Keratinocyte (primary cell): ENCODE measurements around the gene LAMA2. TPM values are rescaled to one million over a fixed set of nuclear protein-coding genes. Genes with fewer than 3 reads are reported as not detected.

Experiments used
- DNase-seq: peaks from one replicate; pipeline ENCODE4 v3.0.0-alpha.2; 2011; ENCODE audit warnings: low read depth, missing footprints, low spot score
- FAIRE-seq: peaks from 2 replicates; lab custom pipeline; 2011; peaks lifted over from hg19 to GRCh38; lab: Jason Lieb, UNC
- H2AFZ ChIP-seq: 2 replicates; pipeline ENCODE4 v1.6.0; 2012; ENCODE audit warnings: low read length, control low read depth, inconsistent platforms; ENCODE audit not compliant: control insufficient read depth
- H3K27ac ChIP-seq: 2 replicates; pipeline ENCODE4 v1.5.1; 2011; ENCODE audit warnings: low read length; ENCODE audit not compliant: control insufficient read depth, insufficient read depth
- H3K27me3 ChIP-seq: 3 replicates; pipeline ENCODE4 v1.6.0; 2011; ENCODE audit warnings: low read length; ENCODE audit not compliant: control insufficient read depth, insufficient read depth; ENCODE audit errors: extremely low read depth
- H3K36me3 ChIP-seq, 2 experiments: 2 replicates in 1 of 2; 3 replicates in 1 of 2; pipeline ENCODE4 v1.5.1; 2011; ENCODE audit warnings: low read length in 2 of 2, mild to moderate bottlenecking in 1 of 2; ENCODE audit not compliant: control insufficient read depth in 2 of 2, insufficient read depth in 2 of 2; ENCODE audit errors: extremely low read depth in 1 of 2
- H3K4me1 ChIP-seq: 3 replicates; pipeline ENCODE4 v1.5.1; 2011; ENCODE audit warnings: low read length; ENCODE audit not compliant: control insufficient read depth, insufficient read depth; ENCODE audit errors: extremely low read depth
- H3K4me2 ChIP-seq: 3 replicates; pipeline ENCODE4 v1.6.0; 2011; ENCODE audit warnings: low read depth, low read length; ENCODE audit not compliant: control insufficient read depth, insufficient read depth; ENCODE audit errors: extremely low read depth
- H3K4me3 ChIP-seq, 3 experiments: fragments of 200-600 bp in 1 of 3; sonication (generic) in 1 of 3; 2 replicates in 2 of 3; 3 replicates in 1 of 3; pipeline ENCODE4 v1.5.1; 2011 to 2016; ENCODE audit warnings: low read length in 3 of 3, mild to moderate bottlenecking in 3 of 3, control low read depth in 2 of 3, inconsistent platforms in 1 of 3, low read depth in 1 of 3, mixed read lengths in 1 of 3, mixed run types in 1 of 3, moderate library complexity in 1 of 3; ENCODE audit not compliant: control insufficient read depth in 2 of 3, insufficient read depth in 2 of 3; ENCODE audit errors: extremely low read depth in 1 of 3
- H3K79me2 ChIP-seq: 2 replicates; pipeline ENCODE4 v1.6.0; 2012; ENCODE audit warnings: low read length; ENCODE audit not compliant: control insufficient read depth, insufficient read depth
- H3K9ac ChIP-seq: 3 replicates; pipeline ENCODE4 v1.6.0; 2011; ENCODE audit warnings: low read length; ENCODE audit not compliant: control insufficient read depth, insufficient read depth; ENCODE audit errors: extremely low read depth
- H3K9me1 ChIP-seq: 3 replicates; pipeline ENCODE4 v1.6.0; 2011; ENCODE audit warnings: low read length; ENCODE audit not compliant: control insufficient read depth, insufficient read depth; ENCODE audit errors: extremely low read depth
- H3K9me3 ChIP-seq: 2 replicates; pipeline ENCODE4 v1.5.1; 2012; ENCODE audit warnings: low read depth, low read length; ENCODE audit not compliant: control insufficient read depth
- H4K20me1 ChIP-seq: 3 replicates; pipeline ENCODE4 v1.6.0; 2011; ENCODE audit warnings: low read length; ENCODE audit not compliant: control insufficient read depth, insufficient read depth; ENCODE audit errors: extremely low read depth
- CTCF ChIP-seq, 3 experiments: IDR thresholded peaks in 1 of 3; conservative IDR thresholded peaks in 1 of 3; optimal IDR thresholded peaks in 1 of 3; 2 replicates in 2 of 3; 3 replicates in 1 of 3; pipeline versions ENCODE3 to v1.5.1; 2011; ENCODE audit warnings: low read length in 3 of 3, mild to moderate bottlenecking in 3 of 3, moderate library complexity in 2 of 3, control low read depth in 1 of 3, inconsistent platforms in 1 of 3; ENCODE audit not compliant: insufficient read depth in 2 of 3; ENCODE audit errors: extremely low read depth in 1 of 3
- EZH2 ChIP-seq: IDR thresholded peaks from one replicate; pipeline ENCODE4 v1.6.1; 2012; ENCODE audit warnings: inconsistent platforms, mild to moderate bottlenecking, low read length, moderate library complexity
- dilution Hi-C: fragments of 300-500 bp; cut with MboI; formaldehyde crosslinking; loops from one replicate; pipeline ENCODE4 v1.7.0; 2020; ENCODE audit warnings: low sequenced_read_pairs; ENCODE audit not compliant: extremely low pct_ligation_motif_present
- polyA plus RNA-seq, 5 experiments: library from polyadenylated mRNA; depleted of rRNA in 3 of 5; stranded (reverse) in 3 of 5; stranded (forward) in 1 of 5; unstranded in 1 of 5; fragments of >200 nt; gene quantifications; 1 replicate in 1 of 5; 2 replicates in 3 of 5; 3 replicates in 1 of 5; pipeline versions ENCODE4 v1.2.1 to v1.2.3, GENCODE V29; 2011 to 2012; ENCODE audit warnings: missing spikeins in 2 of 5, low read depth in 1 of 5, low replicate concordance in 1 of 5

LAMA2 gene
- polyA plus RNA-seq, 1 donor (not counting 4 experiments of a cell fraction or from before 2014, with no cell fraction given), result 1.4 TPM

GRCh38 chr6:129264480-129265045, 381.6 kb downstream of the LAMA2 start:
- TF ChIP-seq CTCF (optimal IDR thresholded peaks at IDR 0.05 in 1 of 3, IDR thresholded peaks at IDR 0.05 in 1 of 3, conservative IDR thresholded peaks at IDR 0.05 in 1 of 3; ENCODE audit: extremely low read depth in 1 of 3, insufficient read depth in 2 of 3, low read length in 3 of 3), result no peak
- no peak for TF ChIP-seq EZH2
- H3K9me1 ChIP-seq, result no peaks in the 10 kb centered on the region
- H3K4me3 ChIP-seq, result no peak overlapping the region
- no peaks in the 10 kb centered on the region for H3K27me3 ChIP-seq
- no peaks in the 10 kb centered on the region for H3K79me2 ChIP-seq
- H2AFZ ChIP-seq, result no peak overlapping the region
- no peak for FAIRE-seq
- H3K9me3 ChIP-seq, result no peaks in the 10 kb centered on the region
- no peaks in the 10 kb centered on the region for H4K20me1 ChIP-seq
- DNase-seq, result no peak
- H3K4me1 ChIP-seq, result no peaks in the 10 kb centered on the region
- dilution Hi-C loops, result loop anchor here (25.0 kb wide), 1 partner anchor 452 kb away; no protein-coding TSS in a partner anchor
- no peak overlapping the region for H3K9ac ChIP-seq
- no peaks in the 10 kb centered on the region for H3K36me3 ChIP-seq
- H3K4me2 ChIP-seq, result no peak overlapping the region
- H3K27ac ChIP-seq, result no peak overlapping the region

GRCh38 chr6:129267028-129267427, 384.1 kb downstream of the LAMA2 start:
- Histone ChIP-seq H3K4me1 (no peaks in the 10 kb centered on the region), H3K4me3 (no peak overlapping the region), H3K79me2 (no peaks in the 10 kb centered on the region), H3K36me3 (no peaks in the 10 kb centered on the region), H3K9me3 (no peaks in the 10 kb centered on the region), H3K27ac (no peak overlapping the region), H3K27me3 (no peaks in the 10 kb centered on the region), H3K4me2 (no peak overlapping the region), H3K9ac (no peak overlapping the region), H4K20me1 (no peaks in the 10 kb centered on the region), H3K9me1 (no peaks in the 10 kb centered on the region), H2AFZ (no peak overlapping the region)
- FAIRE-seq, result no peak
- dilution Hi-C loops, result loop anchor here (25.0 kb wide), 1 partner anchor 455 kb away; no protein-coding TSS in a partner anchor
- no peak for TF ChIP-seq EZH2
- no peak for TF ChIP-seq CTCF (optimal IDR thresholded peaks at IDR 0.05 in 1 of 3, IDR thresholded peaks at IDR 0.05 in 1 of 3, conservative IDR thresholded peaks at IDR 0.05 in 1 of 3; ENCODE audit: extremely low read depth in 1 of 3, insufficient read depth in 2 of 3, low read length in 3 of 3)
- no peak for DNase-seq
